Activated T-helper 9 cell treated with anti-CD3 and anti-CD28 coated beads, Interleukin-2, amount 50 U/mL, for 16 hours (primary cell): Measurements from ENCODE around the gene HMX2.

Experiments used
- DNase-seq: peaks from one replicate; pipeline ENCODE4 v3.0.0-alpha.2; 2020; ENCODE audit warnings: low read depth

Gene HMX2, protein sequence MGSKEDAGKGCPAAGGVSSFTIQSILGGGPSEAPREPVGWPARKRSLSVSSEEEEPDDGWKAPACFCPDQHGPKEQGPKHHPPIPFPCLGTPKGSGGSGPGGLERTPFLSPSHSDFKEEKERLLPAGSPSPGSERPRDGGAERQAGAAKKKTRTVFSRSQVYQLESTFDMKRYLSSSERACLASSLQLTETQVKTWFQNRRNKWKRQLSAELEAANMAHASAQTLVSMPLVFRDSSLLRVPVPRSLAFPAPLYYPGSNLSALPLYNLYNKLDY

DNA sequence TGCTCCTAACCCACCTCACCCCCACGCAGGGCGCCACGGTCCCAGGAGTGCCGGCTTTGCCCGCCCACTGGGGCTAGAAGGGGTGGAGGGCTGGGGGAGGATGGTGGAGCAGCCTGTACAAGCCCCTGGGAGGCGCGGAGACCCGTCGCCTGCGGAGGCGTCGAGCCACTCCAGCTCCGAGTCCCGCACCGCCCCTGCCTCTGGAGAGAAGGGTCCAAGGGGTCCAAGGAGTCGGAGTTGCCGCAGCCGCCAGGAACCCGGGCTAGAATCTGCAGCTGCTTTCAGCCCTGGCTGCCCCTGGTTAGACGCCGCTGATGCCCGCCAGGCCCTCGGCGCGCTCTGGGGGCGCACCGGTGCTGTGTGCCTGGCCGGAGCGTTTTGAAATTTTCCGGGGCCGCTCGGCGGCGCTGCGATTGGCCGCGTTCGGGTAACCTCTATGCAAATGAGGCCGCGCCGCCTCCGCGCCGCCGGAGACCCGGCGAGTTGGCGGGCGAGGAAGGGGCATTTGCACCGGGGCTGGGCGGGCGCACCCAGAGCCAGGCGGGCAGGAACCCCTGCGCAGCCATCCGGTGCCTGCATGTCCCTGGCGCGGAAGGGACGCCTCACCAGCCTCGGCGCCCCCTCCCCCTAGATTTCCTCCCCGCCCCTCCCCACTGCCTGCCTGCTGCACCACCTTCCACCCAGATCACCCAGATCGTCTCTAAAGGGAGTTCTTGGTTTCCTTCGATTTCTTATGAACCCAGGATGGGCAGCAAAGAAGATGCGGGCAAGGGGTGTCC, at the start of gene HMX2:
Gene HMX2, plus strand, starts transcription at position 502 of the 779 bp plus-strand sequence. Its CDS starts 243 bp downstream, at position 745.
- DNase-seq = no peak

DNA sequence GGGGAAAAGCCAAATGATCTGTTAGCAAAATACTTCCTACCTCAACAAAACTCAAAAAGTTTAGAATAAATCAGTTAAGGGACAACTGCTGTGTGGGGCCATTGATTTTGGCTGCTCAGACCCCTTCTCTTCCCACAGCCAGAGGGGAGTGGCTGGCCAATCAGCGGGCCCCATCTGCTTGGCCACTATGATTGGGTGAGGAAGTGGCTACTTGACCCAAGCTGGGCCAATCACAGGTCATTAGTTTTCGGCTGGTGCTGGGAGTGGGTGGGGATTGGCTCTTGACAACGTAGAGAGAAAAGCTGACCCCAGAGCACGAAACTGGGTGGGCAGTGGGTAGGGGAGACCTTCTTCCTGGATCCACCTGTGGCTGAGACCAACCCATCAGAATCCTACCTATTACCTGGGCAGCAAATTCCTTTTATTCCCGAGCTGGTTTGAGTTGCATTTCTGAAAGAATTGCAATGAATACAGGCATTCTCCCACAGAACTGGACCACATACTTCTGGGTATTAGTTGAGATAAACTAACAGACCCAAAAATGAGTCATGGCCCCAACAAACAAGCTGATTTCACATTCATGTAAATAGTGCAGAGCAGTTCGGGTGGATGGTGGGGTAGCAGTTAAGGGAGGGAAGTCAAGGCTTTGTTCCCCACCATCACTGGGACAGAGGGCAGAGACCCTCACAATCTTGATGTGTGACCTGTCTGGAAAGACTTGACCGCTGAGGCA, 47.7 kb upstream of the HMX2 start:
- DNase-seq = no peak

DNA sequence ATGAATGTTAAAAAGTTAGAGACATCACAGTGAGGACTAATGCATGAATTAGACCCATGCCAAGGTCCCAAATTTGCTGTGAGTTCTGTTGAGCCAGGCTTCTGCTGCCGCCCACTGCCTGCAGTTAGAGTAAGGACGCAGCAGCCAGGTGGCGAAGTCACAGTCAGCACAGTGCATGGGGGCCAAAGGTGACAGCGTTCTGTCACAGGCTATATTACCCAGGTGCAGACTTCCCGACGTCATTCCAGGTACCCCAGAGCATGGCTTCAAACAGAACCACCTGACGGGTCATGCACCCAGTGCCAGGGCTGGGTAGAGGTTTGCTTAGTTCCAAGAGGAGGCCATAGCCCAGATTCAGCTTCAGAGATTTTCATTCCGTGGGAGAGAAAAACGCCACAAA, 46.1 kb upstream of the HMX2 start:
- no peak for DNase-seq

DNA sequence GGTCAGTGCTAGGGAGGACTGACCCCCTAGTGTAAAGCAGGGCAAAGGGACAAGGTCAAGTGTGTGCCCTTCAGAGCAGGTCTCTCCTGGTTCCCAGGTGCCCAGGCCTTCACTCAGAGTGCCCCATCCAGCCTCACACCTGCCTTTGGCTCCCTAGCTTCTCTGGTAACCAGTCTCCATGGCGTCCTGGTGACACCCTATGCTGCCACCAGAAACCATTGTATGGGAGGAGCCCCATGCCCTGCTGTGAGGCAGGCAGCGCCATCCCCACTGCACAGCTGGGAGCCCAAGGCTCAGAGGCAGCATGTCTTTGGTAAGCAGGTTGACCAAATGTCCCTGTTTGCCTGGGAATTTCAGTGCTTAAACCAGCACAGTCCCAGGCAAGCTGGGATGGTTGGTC, 45.3 kb upstream of the HMX2 start:
- DNase-seq = no peak

DNA sequence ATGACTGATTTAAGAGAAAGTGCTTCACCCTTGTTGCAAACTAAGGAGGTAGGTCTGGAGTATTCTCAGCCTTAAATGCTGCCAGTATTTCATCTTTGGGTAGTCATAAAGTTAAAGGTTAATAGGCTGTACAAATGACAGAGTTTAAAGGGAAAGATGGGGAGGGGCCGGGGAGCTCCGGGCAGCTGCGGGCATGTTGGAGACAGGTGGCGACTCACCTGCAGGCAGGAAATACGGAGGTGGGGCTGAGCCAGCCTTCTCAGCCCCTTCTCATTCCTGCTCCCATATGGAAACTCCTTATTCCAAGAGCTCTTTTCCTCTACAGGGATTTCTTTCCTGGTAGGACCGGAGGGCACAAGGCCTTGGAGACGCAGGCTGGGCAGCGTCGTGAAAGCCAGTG, 44.0 kb upstream of the HMX2 start:
- no peak for DNase-seq

DNA sequence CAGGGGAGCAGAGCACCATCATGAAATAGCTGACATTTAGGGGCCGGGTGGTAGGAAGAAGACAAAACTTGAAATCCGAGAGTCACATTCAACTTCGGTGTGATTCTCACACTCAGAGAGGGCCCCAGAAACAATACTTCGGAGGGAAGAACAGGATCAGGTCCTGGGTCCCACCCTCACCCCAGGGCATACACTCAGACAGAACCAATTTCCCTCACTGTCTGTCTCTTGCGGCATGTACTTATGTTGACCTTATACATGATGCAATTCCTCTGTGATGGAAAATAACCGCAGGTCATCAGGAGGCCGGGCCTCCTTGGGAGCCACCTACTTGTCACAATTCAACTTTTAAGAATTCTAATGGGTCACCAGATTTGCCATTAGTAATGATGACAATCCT, 38.5 kb upstream of the HMX2 start:
- DNase-seq = no peak

DNA sequence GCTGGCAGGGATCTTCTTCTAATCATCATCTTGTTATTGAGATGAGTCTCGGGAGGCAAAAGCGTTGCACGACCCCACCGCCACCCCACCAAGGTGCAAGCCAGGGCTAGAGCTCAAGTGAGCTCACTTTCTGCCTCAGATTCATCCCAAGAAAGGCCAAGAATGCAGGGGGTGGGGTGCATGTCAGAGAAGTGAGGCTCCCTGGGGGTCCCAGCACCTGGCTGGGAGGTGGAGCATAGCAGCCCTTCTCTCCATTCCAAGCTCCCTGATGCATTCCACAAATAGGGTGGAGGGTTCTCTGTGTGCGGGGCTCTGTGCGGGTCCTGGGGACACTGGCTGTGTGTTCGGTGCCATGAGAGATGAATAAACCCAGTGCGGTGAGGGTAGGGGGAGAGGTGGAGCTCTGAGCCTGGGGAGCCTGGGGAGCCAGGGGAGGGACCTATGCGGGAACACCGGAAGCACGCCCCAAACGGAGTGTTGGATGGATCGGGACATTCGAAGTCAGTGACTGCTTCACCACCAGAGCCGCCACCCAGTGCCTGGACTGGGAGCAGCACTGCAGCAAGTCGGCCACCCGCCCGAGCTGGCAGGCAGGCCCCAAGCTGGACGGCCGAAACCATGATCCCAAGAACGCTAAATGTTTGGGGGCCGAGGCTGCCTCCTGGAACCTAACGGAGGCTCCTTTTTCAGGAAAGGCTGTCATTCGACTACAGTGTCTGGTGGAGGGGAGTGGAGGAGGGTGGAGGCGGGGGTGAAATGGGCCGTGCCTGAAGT, 30.1 kb upstream of the HMX2 start:
- no peak for DNase-seq

DNA sequence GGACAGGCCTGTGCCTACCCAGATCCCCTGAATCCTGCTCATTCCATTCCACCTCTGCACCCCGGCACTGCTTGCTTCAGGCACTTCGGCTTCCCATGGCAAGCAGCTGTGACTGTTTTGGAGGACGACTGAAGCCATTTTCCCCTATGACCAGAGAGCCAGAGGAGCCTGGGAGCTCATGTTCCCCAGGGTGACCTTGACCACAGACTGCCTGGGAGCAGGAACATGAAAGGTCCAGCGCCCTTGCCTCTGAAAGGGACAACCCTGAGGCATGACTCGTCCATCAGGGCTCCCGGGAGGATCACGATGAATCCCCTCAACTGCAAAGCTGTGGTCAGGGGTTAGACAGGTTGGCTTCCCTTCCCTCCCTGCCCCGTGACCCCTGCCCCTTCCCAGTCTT, 28.9 kb upstream of the HMX2 start:
- no peak for DNase-seq

DNA sequence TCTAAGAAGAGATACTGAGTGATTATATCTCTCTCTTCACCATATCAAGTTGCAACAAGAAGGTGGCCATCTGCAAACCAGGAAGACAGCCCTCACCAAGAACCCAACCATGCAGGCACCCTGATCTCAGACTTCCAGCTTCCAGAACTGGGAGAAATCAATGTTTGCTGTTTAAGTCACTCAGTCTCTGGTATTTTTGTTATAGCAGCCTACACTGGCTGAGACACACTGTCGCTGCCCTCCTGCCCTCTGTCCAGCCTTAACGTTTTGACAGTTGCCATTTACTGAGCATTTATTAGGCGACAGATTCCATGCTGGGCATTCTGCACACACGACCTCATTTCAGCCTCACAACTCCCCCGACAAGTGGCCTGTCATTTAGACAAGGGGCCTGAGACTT, 21.7 kb upstream of the HMX2 start:
- DNase-seq = no peak

DNA sequence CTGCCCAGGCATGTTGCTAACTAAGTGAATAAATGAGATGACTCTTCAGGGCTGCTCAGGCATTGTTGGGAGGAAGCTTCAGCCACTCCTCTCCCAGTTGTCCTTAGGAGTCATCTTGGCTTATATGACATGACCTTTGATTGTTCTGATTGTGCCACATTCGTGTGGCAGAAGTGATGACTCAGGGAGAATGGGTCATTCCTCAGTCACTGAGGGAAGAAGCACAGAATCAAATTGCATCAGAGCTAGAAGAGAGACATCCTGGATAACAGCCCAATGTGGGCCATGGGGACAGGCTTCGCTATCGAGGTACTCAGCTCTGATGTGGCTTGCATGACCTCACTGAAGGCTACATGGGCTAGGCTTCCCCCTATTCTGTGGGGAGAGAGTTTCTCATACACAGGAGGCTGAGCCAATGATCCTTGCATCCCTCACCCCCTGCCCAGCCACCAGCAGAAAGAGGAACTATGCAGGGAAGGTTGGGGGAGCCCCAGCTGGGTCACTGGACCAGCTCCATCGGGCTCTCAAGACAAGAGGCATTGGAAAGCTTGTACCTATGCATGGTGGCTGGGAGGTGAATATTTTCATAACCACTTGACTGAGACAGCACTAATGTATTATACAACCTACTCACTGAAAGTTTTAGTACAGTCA, 18.2 kb upstream of the HMX2 start:
- DNase-seq = no peak

DNA sequence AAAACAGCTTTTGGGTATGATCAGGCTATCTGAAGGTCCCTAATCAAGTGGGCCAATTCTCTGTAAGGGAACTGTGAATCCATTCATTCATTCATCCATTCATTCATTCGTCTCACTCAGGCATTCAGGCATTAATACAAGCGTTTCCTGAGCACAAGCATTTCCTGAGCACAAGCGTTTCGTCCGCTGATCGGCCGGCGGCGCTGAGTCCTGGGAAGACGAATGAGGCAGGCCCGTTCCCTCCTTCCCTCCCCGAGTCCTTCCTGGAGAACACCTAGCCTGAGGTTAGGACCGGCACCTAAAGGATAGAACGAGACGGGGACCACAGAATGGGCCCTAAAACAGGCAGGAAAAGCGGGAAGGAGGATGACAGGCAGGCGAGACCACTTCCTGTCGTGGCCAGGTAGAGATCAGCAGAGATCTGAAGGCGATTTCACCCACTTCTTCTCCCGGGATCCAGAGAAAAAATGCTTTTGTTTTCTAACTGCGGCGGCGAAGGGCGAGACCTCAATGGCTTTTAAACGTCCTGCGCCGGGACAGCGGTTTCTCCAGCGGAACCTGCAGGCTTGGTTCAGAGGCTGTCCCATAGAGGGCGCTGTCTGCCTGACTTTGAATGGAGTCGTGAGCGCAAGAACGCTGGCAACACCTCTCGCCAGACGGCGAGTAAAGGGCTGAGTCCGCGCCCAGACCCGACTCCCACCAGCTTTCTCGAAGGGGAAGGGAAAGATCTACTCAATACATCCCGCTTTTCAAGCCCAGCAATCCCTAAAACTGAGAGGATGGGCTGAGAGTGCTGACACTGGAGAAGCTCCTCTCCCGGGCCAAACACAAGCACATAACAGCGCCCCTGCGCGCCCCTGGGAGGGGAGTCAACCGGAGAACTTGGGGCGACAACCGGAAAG, 15.1 kb upstream of the HMX2 start:
- DNase-seq = peak; percentile 74

DNA sequence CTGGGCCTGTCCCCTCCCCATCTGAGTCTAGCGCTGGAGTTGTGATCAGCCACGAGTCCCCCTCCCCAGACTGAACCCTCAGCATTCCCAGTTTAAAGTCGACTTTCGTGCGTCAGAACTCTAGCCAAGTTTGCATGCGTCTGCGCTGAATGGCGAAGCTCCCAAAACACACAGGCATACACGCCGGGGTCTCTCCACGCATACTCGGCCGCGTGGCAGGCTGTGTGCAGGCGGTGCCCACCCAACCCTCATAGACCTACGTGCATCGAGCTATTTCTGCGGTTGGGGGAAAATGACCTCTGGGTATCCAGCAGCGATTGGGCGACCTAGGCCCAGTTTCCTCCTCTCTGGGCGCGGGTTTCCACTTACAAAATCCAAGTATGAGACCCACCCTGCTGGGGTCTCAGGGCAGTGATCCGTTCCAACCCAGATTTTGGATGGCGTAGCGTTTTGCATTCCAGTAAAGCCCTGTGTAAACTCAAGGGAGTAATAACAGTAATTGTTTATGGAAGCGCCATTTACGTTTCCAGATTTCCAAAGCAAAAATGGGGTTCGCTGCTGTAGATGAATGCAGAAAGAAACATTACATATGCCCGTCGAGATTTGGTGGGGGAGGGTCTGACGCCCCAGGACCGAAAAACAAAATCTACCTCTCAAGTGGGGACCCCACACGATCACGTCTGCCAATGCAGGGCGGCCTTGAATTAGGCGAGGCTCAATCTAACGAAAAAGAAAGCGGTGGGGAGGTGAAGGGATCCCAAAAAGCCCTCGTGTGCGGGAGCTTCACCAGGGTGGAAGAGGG, 14.2 kb upstream of the HMX2 start:
- no peak for DNase-seq

DNA sequence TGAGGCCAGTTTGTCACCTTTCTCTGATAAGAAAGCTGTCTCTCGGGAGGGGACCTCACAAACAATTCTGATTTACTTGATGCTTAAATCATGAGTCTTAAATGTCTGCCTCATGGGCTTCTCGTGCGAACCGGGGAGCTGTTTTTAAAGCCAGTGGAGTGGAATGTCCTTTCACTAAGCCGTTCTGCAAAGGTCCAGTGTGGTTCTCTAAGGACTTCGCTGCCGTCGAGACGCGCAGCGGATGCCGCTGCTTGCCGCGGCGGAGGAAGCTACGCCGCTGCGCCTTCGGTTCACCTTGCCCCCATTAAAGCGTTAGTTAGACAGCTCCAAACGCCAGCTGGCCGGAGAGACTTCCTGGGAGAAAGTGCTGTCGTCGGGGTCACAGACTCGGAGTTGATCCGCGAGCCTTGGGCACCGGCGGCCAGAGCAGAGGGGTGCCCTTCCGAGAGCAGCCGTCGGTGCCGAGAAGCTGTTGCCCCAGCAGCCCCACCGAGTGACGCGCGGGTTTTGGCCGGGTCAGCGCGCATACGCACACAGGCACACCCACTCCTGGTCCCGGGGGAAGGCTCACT, 13.5 kb upstream of the HMX2 start:
- no peak for DNase-seq

DNA sequence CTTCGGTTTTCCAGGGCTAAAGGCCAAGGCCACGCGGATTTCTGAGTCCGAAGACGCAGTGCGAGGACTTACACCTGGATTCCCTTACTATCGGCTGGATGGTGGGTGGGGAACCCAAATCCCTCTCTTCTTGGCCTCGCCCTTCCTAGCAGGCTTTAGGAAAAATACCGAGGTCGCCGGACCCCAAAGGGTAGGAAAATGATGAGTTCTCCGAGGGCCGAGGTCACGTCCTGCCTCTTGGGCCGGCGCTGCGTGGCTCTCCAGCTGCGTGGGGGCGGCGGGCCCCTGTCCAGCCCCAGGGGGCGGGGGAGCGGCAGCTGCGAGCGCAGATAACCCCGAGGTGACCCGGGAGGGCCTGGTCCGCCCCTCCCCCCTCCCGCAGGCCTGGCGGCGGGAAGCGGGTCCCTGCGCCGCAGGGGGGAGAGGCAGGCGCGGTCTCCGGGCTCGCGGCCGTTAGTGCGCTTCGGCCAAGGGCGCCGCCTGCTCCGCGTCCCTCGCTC, 13.0 kb upstream of the HMX2 start:
- DNase-seq = no peak

DNA sequence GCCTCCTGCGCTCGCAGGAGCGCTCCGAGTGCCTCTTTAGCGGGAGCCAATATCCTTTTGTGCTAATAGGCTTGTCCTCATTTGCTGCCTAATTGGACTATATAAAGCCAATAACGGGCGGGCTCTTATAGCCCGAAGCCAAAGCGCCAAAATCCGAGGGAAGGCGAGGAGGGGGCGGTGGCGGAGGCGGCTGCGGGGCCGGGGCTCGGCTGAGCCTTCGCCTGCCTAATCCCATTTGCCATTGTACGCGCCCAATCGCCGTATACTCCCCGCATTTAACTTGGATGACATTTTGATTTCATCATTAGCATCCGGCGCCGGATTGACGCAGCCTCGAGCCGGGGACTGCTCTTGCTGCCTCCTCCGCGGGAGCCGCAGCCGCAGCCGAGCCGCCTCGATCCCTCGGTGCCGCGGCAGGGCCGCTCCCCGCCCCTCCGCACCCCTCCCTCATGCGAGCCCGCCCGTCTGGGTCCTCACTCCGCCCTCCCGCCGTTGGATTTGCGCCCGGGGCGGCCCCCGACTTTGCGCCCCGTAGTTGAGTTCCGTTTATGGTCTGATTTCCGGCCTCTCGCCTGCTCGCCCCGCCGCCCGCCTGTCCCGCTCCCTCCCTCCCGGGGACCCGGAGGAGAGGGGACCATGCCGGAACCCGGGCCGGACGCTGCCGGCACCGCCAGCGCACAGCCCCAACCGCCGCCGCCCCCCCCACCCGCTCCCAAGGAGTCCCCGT, 12.4 kb upstream of the HMX2 start, which contains the start of gene HMX3:
Gene HMX3, plus strand, starts transcription at position 556 of the 727 bp plus-strand sequence. Its CDS starts 81 bp downstream, at position 637.
- DNase-seq = no peak

DNA sequence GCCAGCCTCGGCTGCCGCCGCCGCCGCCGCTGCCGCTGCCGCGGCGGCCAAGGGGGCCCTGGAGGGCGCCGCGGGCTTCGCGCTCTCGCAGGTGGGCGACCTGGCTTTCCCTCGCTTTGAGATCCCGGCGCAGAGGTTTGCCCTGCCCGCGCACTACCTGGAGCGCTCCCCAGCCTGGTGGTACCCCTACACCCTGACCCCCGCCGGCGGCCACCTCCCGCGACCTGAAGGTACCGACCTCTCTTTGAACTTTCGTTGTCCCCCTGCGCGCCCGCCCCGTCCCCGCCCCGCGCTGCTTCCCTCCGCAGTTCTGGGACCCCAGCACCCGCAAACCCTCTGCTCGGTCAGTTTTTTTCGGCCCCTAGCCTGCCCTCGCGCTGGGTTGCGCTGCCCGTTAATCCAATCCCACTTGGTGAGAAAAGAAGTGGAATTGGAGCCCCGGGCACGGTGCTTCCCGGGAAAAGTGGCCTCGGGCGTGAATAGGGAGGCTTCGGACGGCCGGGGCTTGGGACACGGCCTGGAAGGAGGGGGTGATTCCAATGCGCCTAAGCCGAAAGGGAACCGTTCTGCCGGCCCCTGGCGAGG, 11.6 kb upstream of the HMX2 start:
- DNase-seq = no peak

DNA sequence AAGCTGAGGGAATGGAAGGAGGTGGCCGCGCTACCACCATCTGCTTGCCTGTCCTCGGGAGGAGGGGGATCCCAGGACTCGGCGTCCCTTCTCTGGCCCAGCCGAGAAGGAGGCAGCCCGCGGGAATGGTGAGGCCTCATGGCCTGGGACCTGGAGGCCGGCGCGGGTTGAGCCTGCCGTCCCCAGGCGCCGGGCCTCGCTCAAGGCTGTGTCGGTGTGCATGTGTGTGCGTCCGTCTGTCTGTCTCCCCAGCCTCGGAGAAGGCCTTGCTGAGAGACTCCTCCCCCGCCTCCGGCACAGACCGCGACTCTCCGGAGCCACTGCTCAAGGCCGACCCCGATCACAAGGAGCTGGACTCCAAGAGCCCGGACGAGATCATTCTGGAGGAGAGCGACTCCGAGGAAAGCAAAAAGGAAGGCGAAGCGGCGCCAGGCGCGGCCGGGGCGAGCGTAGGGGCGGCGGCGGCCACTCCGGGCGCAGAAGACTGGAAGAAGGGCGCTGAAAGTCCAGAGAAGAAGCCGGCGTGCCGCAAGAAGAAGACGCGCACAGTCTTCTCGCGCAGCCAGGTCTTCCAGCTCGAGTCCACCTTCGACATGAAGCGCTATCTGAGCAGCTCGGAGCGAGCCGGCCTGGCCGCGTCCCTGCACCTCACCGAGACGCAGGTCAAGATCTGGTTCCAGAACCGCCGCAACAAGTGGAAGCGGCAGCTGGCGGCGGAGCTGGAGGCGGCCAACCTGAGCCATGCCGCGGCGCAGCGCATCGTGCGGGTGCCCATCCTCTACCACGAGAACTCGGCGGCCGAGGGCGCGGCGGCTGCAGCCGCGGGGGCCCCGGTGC, 10.9 kb upstream of the HMX2 start:
- no peak for DNase-seq
